CMK (cell line): ENCODE data around the gene CTH.
"Not testable (repeated sequence)": the region's sequence is repeated elsewhere in the genome, so short reads cannot be mapped to it uniquely, and the experiment has no call there.

Experiments used
- DNase-seq: peaks from one replicate; pipeline ENCODE4 v3.0.0-alpha.2; 2010; ENCODE audit warnings: low read depth

CTH gene

DNA sequence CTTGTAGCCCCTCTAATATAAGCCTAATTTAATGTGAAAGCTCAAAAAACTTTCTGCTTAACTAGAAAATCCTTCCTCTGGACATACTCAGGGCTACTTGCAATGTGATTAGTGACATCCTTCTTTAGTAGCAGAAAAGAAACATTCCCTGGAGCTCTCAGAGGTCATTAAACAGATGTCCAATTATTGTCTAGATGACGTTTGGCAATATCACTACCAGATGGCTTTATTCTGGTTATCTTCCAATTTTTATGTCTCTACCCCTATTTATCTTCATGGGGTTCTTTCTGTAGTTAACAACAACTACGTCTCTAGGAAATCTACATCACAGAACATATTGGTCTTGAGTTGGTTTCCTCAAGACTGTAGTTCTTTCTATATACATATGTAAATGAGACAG is 44.2 kb downstream of the CTH start:
- DNase-seq: no peak

DNA sequence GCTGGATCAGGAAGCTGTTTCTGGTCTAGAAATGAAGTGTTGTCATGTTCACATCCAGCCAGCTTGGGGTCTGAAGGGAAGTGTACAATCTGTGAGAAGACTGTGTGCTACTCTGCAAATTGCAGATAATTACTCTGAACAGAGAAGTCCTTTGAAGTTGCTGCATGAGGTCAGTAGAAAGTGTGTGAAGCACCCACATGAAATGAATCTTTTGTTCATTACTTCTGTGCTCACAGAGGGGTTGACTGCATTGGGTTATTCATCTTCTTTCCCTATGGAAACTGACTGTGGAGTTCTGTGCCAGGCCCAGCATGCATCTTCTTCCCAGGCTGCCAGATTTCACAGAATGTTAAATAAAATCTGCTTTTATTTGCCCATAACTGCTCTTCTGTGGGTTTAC is 47.1 kb downstream of the CTH start:
- DNase-seq: no peak

DNA sequence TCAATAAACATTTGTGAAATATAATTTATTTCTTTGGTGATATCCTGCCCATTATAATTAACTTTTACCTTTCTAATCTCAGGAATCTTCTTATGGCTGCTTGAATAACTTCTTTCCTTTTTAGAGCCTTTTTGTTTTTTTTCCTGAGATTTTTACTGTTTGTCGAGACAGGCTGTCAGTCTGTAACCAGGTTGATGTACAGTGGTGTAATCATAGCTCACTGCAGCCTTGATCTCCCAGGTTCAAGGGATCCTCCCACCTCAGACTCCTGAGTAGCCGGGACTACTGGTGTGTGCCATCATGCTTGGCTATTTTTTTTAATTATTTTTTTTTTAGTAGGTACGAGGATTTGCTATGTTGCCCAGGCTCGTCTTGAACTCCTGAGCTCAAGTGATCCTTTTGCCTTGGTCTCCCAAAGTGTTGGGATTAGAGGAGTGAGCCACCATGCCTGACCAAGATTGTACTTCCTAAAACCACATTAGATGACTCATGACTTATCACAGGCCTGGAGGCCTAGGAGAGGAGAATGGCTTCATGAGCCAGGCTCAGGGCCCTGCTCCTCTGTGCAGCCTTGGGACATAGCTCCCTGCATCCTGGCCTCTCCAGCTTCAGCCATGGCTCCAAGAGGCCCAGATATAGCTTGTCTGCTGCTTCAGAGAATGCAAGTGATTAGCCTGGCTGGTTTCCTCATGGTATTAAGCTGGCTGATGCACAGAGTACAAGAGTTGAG is 48.6 kb downstream of the CTH start:
- DNase-seq: no peak

DNA sequence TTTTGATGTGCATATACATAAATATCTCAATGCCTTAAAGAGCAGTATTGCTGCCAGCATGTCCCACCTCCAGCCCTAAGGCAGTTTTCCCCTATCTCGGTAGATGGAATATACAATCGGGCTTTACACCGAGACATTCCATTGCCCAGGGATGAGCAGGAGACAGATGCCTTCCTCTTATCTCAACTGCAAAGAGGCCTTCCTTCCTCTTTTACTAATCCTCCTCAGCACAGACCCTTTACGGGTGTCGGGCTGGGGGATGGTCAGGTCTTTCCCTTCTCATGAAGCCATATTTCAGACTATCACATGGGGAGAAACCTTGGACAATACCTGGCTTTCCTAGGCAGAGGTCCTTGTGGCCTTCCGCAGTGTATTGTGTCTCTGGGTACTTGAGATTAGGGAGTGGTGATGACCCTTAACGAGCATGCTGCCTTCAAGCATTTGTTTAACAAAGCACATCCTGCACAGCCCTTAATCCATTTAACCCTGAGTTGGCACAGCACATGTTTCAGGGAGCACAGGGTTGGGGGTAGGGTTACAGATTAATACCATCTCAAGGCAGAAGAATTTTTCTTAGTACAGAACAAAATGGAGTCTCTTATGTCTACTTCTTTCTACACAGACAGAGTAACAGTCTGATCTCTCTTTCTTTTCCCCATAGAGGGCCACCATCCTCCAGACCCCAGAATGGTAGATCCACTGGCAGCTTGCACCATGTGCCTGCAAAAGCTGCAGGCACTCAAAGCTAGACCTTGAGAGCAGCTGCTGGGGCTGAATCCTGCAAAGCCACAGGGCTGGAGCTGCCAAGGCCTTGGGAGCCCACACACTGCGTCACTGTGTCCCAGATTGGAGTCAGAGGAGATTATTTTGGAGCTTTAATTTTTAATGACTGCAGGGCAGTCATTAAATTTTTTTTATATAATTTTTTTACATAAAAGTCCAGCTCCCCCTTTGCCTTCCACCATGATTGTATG is 50.0 kb downstream of the CTH start:
- DNase-seq: not testable (repeated sequence)

DNA sequence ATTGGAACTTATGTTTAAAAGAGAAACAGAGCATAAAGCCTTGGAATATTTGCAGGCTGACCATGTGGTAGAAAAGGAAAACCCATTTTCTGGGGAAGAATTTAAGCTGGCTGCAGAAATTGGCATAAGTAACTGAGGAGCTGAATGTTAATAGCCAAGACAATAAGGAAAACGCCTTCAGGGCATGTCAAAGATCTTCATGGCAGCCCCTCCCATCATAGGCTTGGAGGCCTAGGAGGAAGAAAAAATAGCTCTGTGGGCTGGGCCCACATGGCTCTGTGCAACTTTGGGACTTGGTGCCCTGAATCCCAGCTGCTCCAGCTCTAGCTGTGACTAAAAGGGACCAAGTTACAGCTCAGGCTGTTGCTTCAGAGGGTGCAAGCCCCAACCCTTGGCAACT is 51.5 kb downstream of the CTH start:
- DNase-seq: no peak

DNA sequence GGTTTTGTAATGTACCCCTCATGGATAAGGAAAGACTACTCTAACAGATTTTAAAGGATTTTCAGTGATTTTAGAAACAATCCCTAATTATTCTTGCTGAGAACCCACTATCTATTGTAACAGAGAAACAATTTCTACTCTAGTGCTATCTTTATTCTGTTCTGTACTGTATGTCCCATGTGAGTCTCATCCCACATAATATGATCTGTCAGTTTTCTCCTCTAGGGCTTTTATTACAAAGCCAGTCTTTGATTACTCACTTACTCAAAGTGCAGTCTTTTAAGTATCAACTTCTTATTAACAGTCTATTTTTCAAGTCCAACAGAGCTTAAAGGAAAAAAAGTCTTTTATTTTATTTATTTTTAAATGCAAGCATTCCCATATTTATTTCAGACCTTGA is 54.8 kb downstream of the CTH start:
- no peak for DNase-seq

DNA sequence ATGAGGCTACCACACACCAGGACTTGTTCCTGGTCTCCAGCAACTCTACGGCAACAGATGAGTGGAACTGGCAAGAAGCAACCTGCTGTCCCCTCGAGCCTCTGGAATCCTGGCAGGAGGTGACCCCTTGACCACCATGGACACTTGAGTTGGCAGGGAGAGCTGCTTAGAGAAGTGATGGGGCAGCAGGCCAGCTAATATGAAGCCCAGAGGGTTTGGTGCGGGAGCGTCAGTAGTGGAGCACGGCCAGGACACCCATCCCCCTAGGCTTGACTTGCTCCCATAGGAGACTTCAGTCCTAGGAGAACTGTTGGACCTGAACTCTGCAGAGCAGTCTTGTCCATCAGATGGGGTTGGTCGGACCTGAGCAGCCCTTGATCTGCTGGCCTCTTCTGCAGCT is 56.5 kb downstream of the CTH start:
- no peak for DNase-seq

DNA sequence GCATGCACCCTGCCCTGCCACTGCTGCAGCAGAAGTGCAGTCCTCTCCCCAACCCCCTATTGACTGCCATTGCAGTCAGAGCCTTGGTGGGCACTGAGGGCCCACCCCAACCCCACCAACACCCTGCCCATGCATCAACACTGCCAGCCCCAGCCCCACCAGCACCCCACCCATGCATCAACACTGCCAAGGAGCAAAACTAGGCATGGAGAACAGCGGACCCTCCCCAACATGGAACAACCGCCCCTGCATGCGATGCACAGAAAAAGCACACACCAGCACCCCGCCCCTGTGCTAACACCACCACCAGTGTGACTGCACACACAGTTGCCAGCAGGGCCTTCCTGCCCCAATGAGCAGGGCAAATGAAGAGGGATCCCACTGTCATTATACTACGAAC is 57.1 kb downstream of the CTH start:
- DNase-seq: no peak

DNA sequence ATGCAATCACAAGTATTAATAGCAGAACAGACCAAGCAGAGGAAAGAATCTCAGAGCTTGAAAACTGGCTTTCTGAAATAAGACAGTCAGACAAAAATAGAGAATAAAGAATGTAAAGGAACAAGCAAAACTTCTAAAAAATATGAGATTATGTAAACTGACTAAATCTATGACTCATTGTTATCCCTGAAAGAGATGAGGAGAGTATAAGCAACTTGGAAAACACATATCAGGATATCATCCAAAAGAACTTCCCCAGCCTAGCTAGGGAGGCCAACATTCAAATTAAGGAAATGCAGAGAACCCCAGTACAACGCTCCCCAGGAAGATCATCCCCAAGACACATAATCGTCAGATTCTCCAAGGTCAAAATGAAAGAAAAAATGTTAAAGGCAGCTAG is 58.1 kb downstream of the CTH start:
- DNase-seq: not testable (repeated sequence)

DNA sequence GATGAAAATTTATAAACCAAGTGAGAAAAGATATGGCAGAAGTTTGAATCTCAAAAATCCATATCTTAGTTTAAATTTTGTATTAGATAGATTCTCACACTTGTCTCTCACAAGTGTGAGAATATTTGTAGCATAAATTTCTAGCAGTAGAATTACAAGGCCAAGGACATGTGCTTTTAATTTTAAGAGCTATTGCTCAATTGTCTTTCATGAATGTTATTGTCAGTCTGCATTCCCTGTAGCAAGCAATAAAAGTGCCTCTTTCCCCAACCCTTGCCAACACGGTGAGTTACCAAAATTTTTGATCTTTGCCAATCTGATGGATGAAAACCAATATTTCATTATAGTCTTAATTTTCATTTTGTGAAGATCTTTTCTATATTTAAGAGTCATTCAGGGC is 64.0 kb downstream of the CTH start:
- no peak for DNase-seq

DNA sequence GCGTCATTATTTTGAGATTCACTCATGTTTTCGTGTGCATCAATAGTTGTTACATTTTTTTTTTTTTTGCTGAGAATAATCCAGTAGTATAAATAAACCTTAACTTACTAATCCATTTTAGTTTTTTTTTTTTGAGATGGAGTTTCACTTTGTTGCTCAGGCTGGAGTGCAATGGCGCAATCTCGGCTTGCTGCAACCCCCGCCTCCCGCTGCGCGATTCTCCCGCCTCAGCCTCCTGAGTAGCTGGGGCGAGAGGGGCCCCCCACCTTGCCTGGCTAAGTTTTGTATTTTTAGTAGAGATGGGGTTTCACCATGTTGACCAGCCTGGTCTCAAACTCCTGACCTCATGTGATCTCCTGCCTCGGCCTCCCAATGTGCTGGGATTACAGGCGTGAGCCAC is 66.0 kb downstream of the CTH start:
- no peak for DNase-seq

DNA sequence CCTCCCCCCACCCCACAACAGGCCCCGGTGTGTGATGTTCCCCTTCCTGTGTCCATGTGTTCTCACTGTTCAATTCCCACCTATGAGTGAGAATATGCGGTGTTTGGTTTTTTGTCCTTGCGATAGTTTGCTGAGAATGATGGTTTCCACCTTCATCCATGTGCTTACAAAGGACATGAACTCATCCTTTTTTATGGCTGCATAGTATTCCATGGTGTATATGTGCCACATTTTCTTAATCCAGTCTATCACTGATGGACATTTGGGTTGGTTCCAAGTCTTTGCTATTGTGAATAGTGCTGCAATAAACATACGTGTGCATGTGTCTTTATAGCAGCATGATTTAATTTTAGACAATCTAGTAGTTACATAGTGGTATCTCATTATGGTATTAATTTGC is 66.8 kb downstream of the CTH start:
- not testable (repeated sequence) for DNase-seq

DNA sequence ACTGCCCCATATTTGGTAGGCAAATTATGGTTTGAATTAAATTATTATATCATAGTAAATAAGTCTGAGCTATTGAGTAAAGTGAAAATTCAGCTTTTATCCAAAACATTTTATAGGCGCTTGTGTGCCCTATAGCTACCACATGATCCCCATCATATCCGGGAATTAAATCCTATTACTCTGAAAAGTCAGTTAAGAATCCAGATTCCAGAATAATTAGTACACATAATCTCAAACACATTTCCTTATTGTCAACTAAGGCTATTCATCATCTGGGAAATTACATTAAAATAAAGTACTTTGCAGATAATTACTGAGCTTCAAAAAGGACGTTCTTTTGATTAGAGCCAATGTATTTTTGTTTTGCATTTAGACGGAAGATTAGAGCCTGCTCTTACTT is 72.3 kb downstream of the CTH start:
- DNase-seq: no peak

DNA sequence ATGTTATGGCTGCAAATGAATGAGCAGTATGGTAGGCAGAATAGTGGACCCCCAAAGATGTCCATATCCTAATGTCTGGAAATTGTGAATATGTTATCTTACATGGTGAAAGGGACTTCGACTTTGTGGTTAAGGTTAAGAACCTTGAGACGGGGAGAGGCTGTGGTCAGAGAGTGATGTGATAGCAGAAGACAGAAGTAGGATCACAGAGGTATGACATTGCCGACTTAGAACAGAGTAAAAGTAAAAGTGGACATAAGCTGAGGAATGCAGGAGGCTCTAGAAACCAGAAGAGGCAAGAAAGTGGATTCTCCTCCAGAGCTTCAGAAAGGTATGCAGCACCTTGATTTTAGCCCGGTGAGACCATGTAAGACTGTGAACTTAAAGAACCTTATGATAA is 74.6 kb downstream of the CTH start:
- DNase-seq: no peak

DNA sequence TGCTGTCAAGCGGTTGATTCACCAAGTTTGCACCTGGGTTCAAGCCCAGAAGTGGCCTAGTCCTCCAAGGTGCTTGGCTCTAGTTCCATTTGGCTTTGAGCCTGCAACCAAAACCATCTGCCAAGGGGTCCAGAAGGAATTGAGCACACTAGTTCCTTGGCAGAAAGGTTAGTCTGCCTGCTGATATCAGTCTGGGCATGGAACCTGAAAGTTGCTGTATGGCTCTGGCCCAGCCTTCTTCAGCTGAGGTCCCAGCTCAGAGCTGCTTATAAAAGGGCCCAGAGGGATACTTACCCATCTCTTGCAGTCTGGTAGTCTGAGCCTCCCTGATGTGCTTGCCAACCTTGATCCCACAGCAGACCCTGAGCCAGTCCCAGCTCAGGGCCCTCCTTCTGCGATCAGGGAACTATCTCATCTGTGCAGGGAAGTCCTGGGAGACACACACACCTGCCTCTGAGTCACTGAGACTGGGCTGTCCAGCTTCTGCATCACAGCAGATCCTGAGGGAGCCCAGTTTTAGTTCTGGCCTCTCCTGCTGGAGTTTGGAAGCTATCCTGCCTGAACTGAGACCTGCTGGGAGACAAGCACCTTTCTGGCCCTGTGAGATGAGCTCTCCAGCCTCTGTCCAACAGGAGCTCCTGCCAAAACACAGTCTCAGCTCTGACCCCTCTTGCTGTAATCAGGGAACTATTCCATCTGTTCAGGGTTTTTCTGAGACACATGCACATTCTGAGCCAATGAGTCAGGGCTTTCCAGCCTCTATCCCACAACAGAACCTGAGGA is 75.8 kb downstream of the CTH start:
- no peak for DNase-seq

DNA sequence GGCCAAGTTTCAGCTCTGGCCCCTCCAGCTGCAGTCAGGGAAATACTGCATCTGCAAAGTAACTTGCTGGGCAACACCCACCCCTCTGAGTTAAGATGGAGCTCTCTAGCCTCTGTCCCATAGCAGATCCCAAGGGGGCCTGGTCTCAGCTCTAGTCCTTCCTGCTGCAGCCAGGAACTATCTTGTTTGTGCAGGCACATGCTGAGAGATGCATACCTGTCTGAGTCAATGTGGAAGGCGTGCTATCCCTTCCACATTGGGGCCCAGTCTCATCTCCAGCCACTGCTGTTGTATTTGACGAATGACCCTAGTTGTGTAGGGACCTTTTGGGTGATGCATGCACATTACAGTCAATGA is 76.4 kb downstream of the CTH start:
- DNase-seq: no peak

DNA sequence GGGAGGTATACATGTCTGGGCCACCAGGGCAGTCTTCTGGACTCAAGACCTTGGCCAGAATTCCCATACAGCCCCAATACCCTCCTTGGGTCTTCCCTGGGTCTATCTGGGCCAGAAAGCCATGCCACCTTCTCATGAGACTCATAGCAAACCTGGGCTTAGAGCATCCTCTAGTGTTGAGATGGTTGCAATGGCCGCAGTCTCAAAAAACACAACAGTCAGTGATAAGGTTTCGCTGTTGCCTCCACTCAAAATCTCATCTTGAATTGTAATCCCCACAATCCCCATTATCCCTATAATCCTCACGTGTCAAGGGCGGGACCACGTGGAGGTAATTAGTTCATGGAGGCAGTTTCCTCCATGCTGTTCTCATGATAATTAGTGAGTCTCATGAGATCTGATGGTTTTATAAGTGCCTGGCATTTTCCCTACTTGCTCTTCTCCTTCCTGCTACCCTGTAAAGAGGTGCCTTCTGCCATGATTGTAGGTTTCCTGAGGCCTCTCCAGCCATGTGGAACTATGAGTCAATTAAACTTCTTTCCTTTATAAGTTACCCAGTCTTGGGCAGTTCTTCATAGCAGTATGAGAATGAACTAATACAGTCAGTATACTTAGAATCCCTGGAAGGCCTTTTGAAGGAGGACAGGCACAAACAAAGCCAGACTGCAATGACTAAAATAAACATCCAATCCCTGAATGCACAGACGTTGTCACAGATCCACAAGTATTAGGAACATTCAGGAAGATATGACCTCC is 77.0 kb downstream of the CTH start:
- peak; percentile 18 for DNase-seq
